Peyer's patch (tissue), 4 donors: ENCODE results near the gene NDRG2. TPM values are rescaled to one million over a fixed set of nuclear protein-coding genes. Genes with fewer than 3 reads are reported as not detected.

Source experiments
- DNase-seq, 3 donors: peaks; one replicate each; pipeline ENCODE4 v3.0.0-alpha.2; 2017 to 2019
- H3K27ac ChIP-seq, 4 donors: fragments of 200-600 bp; sonication (generic); one replicate each; pipeline ENCODE4 v1.5.1; 2016 to 2019
- H3K27me3 ChIP-seq, 2 donors: fragments of 200-600 bp; sonication (generic); one replicate each; pipeline ENCODE4 v1.5.1; 2019
- H3K36me3 ChIP-seq, 3 donors: fragments of 200-600 bp; sonication (generic); one replicate each; pipeline ENCODE4 v1.5.1; 2016 to 2019
- H3K4me1 ChIP-seq, 4 donors: fragments of 200-600 bp; sonication (generic); one replicate each; pipeline ENCODE4 v1.5.1; 2016 to 2019
- H3K4me3 ChIP-seq, 4 donors: fragments of 200-600 bp; sonication (generic); 1 replicate in 3 of 4; 2 replicates in 1 of 4; pipeline ENCODE4 v1.5.1; 2016 to 2019; ENCODE audit warnings: mild to moderate bottlenecking in 1 of 4
- H3K9me3 ChIP-seq, 4 donors: fragments of 200-600 bp; sonication (generic); one replicate each; pipeline ENCODE4 v1.5.1; 2016 to 2019; ENCODE audit warnings: mild to moderate bottlenecking in 1 of 4
- POLR2A ChIP-seq, 2 donors: fragments of 450-650 bp; IDR thresholded peaks; one replicate each; pipeline ENCODE4 v1.5.1; 2017; ENCODE audit warnings: antibody characterized with exemption in 2 of 2, mild to moderate bottlenecking in 2 of 2, moderate library complexity in 2 of 2
- total RNA-seq, 4 donors: library from RNA; depleted of rRNA; stranded (reverse); fragments of >200 nt; gene quantifications; one replicate each; pipeline ENCODE4 v1.1.0, GENCODE V29; 2016
- TF ChIP-seq, protein P1 (sequence below), 6 experiments: fragments of 450-650 bp in 4 of 6; fragments of 200-600 bp in 2 of 6; sonication (generic) in 1 of 6; IDR thresholded peaks; one replicate each; pipeline ENCODE4 v1.5.1; 2017 to 2019; ENCODE audit warnings: antibody characterized with exemption in 6 of 6, mild to moderate bottlenecking in 3 of 6, moderate library complexity in 1 of 6

NDRG2 gene
- total RNA-seq, 4 donors from 2014 or later, result 85.6 to 137 (median 127) TPM

DNA sequence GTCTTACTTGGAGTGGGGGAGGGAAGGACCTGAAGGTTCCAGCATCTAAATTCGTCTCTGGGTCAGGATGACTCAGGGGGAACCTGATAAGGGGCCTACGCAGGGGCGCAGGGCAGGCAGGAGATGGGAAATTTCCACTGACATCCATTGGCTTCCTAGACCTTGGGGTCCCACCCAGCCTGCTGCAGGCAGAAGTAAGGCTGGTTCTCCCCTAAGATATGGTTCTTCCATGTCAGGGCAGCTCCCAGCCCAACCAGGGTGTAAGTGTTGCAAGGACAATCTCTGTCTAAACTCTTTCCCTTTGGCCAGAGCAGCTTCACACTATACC lies 2.1 kb upstream of the NDRG2 start:
- TF ChIP-seq, protein P1, sequence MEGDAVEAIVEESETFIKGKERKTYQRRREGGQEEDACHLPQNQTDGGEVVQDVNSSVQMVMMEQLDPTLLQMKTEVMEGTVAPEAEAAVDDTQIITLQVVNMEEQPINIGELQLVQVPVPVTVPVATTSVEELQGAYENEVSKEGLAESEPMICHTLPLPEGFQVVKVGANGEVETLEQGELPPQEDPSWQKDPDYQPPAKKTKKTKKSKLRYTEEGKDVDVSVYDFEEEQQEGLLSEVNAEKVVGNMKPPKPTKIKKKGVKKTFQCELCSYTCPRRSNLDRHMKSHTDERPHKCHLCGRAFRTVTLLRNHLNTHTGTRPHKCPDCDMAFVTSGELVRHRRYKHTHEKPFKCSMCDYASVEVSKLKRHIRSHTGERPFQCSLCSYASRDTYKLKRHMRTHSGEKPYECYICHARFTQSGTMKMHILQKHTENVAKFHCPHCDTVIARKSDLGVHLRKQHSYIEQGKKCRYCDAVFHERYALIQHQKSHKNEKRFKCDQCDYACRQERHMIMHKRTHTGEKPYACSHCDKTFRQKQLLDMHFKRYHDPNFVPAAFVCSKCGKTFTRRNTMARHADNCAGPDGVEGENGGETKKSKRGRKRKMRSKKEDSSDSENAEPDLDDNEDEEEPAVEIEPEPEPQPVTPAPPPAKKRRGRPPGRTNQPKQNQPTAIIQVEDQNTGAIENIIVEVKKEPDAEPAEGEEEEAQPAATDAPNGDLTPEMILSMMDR (IDR thresholded peaks at IDR 0.05), result no peak
- no peak for TF ChIP-seq POLR2A (IDR thresholded peaks at IDR 0.05)
- H3K27me3 ChIP-seq, result no peaks in the 10 kb centered on the region

DNA sequence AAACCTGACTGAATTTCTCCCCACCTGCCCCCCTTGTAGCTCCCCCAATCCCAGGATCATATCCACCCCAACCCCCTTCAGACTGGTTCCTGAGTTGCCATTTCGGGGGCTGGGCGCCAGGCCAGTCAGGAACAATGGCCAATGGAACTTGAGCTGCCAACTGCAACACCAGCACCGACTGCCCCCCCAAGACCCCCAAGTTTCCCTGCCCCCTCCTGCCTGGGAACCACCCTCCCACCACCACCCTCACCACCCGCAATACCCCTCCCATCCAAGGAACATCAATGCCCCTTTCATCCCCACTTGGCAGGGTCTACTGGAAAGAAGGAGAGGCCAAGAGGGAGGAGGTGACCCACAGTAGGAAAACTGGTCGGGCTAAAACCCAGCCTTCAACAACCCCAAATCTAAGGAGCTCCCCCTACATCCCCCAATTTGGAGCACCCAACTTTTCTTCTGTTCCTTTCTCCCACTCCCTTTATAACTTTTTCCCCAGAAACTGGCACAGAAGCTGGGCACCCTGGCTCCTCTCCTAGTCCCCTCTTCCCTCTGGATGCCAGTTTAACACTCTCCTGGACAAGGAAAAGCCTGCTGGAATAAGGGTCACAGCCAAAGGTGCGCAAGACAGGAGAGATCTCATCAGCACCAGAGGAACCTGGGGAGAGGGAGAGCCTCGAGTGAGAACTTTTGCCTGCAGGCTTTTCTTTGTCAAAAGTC lies 1.6 kb upstream of the NDRG2 start:
- DNase-seq, result no peak
- H3K27me3 ChIP-seq, result no peaks in the 10 kb centered on the region
- peaks cover 0 to 21% (median 3%) of the 10 kb centered on the region in 4 donors for H3K4me1 ChIP-seq
- no peak for TF ChIP-seq POLR2A (IDR thresholded peaks at IDR 0.05)
- TF ChIP-seq, protein P1 (IDR thresholded peaks at IDR 0.05), result no peak
- no peak overlapping the region for H3K4me3 ChIP-seq
- H3K27ac ChIP-seq, result peak overlapping the region; percentile 77 to 86 (median 82)
- H3K9me3 ChIP-seq, result no peaks in the 10 kb centered on the region
- H3K36me3 ChIP-seq, result peaks cover 0 to 5% (median 0%) of the 10 kb centered on the region in 3 donors

More for the DNA sequence above, 2.1 kb upstream of the NDRG2 start:
- H3K4me3 ChIP-seq, result no peak overlapping the region
- peaks cover 0 to 21% (median 3%) of the 10 kb centered on the region in 4 donors for H3K4me1 ChIP-seq
- H3K9me3 ChIP-seq, result no peaks in the 10 kb centered on the region
- H3K27ac ChIP-seq, result peak overlapping the region in 3 of 4 donors; percentile 77 to 86 (median 86)
- H3K36me3 ChIP-seq, result no peaks in the 10 kb centered on the region
- DNase-seq, result no peak

DNA sequence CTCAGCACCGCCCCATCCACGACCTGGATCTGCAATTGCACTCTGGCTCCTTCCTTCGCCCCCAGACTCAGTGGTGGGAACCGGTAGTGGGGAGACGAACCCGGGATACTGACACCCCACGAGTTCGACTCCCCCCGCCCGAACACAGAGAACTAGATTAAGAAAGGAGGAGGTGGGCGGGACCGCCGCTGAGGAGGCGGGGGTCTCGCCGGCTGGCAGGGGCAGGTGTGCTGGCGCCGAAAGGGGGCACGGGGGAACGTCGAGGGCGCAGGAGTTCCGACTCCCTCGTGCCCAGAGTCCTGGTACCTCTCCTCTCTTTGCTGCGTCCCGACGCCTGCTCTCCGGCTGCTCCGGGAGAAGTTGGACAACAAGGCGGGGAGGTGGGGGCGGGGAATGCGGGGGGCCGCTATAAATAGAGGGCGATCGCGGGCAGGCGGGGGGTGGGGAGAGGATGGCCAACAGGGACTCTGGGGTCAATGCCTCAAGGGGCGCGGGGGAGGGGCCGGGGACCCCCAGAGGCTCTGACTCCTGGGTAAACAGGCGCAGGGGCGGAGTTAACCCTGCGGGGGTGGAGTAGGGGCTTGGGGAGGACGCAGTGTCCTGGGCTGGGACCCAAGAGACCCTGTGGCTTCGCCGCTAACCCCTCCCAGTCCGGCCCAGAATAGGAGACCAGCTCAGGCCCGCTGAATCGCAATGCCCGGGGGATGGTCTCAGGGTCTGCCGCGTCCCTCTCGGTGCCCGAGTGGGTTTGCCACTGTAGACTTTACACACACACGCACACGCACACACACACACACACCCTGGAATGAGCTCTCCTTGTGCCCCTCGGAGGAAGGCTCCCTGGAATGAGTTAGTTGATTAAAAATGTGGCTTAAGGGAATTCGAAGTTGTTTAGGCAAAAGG lies 761 bp upstream of the NDRG2 start:
- Histone ChIP-seq H3K9me3 (no peaks in the 10 kb centered on the region), H3K4me3 (peak overlapping the region; percentile 76 to 94 (median 81)), H3K27ac (peak overlapping the region; percentile 77 to 86 (median 82)), H3K36me3 (peaks cover 0 to 13% (median 0%) of the 10 kb centered on the region in 3 donors), H3K4me1 (peaks cover 0 to 21% (median 3%) of the 10 kb centered on the region in 4 donors), H3K27me3 (no peaks in the 10 kb centered on the region)
- DNase-seq, result peak; percentile 32 to 76 (median 63)
- TF ChIP-seq, protein P1 (IDR thresholded peaks at IDR 0.05), result peak in 1 of 6 experiments; percentile 12
- no peak for TF ChIP-seq POLR2A (IDR thresholded peaks at IDR 0.05)

- Histone ChIP-seq H3K9me3 (no peaks in the 10 kb centered on the region), H3K4me3 (peak overlapping the region; percentile 76 to 94 (median 81)), H3K36me3 (peaks cover 0 to 28% (median 0%) of the 10 kb centered on the region in 3 donors), H3K4me1 (peaks cover 0 to 21% (median 3%) of the 10 kb centered on the region in 4 donors), H3K27me3 (no peaks in the 10 kb centered on the region), H3K27ac (peak overlapping the region; percentile 77 to 86 (median 82))
- TF ChIP-seq, protein P1 (IDR thresholded peaks at IDR 0.05), result no peak
- TF ChIP-seq POLR2A (IDR thresholded peaks at IDR 0.05), result no peak
- peak in 1 of 3 donors; percentile 27 for DNase-seq
These were observed 860 bp downstream of the NDRG2 start for GRCh38 chr14:21023817-21024584.

GRCh38 chr14:21023174-21023573 lies 1.7 kb downstream of the NDRG2 start:
- DNase-seq, result no peak
- TF ChIP-seq, protein P1 (IDR thresholded peaks at IDR 0.05), result no peak
- TF ChIP-seq POLR2A (IDR thresholded peaks at IDR 0.05), result no peak
- H3K4me1 ChIP-seq, result peaks cover 0 to 21% (median 3%) of the 10 kb centered on the region in 4 donors
- no peaks in the 10 kb centered on the region for H3K27me3 ChIP-seq
- H3K36me3 ChIP-seq, result peaks cover 0 to 35% (median 0%) of the 10 kb centered on the region in 3 donors
- H3K4me3 ChIP-seq, result peak overlapping the region in 2 of 4 donors; percentile 76 to 83
- H3K27ac ChIP-seq, result peak overlapping the region in 1 of 4 donors; percentile 86
- H3K9me3 ChIP-seq, result no peaks in the 10 kb centered on the region
